ENCODE results near the gene TNPO2. TPM values are rescaled to one million over a fixed set of nuclear protein-coding genes. Genes with fewer than 3 reads are reported as not detected.

TNPO2 gene
- total and polyA plus RNA-seq, 2 experiments from 2014 or later = 11.7 to 65.2 TPM

GRCh38 chr19:12749938-12750521 lies 26.3 kb upstream of the TNPO2 start:
- Histone ChIP-seq H3K36me3 (replicated peaks; ENCODE audit: insufficient read depth, low read depth) (no peaks in the 10 kb centered on the region), H3K79me2 (no peaks in the 10 kb centered on the region), H3K9me3 (ENCODE audit: low read depth) (no peaks in the 10 kb centered on the region), H3K4me2 (no peak overlapping the region), H4K20me1 (ENCODE audit: insufficient read depth, poor library complexity, severe bottlenecking) (no peaks in the 10 kb centered on the region), H3K27ac (no peak overlapping the region), H3K4me3 (no peak overlapping the region), H3K9me2 (replicated peaks; ENCODE audit: insufficient read depth) (no peaks in the 10 kb centered on the region), H2AFZ (no peak overlapping the region), H3K27me3 (peaks cover 25% of the 10 kb centered on the region), H3K4me1 (ENCODE audit: insufficient read depth) (no peaks in the 10 kb centered on the region)
- 55% methylated on average over 24 of the region's 24 CpGs for WGBS (ENCODE audit: low lambda C conversion rate, missing lambda C conversion rate)
- DNase-seq (ENCODE audit: low spot score) = no peak
- TF ChIP-seq EZH2phosphoT487 (IDR thresholded peaks at IDR 0.05; ENCODE audit: low read depth, severe bottlenecking, unreplicated experiment) = no peak
- TF ChIP-seq EZH2 (IDR thresholded peaks at IDR 0.05; ENCODE audit: borderline replicate concordance) = no peak
- no peak for TF ChIP-seq CTCF (IDR thresholded peaks at IDR 0.05; ENCODE audit: poor library complexity)

- Histone ChIP-seq H3K27me3 (peaks cover 25% of the 10 kb centered on the region), H3K4me3 (no peak overlapping the region), H3K36me3 (replicated peaks; ENCODE audit: insufficient read depth, low read depth) (no peaks in the 10 kb centered on the region), H3K4me2 (no peak overlapping the region), H4K20me1 (ENCODE audit: insufficient read depth, poor library complexity, severe bottlenecking) (no peaks in the 10 kb centered on the region), H2AFZ (no peak overlapping the region), H3K27ac (no peak overlapping the region), H3K4me1 (ENCODE audit: insufficient read depth) (no peaks in the 10 kb centered on the region), H3K9me2 (replicated peaks; ENCODE audit: insufficient read depth) (no peaks in the 10 kb centered on the region), H3K9me3 (ENCODE audit: low read depth) (no peaks in the 10 kb centered on the region), H3K79me2 (no peaks in the 10 kb centered on the region)
- no peak for DNase-seq (ENCODE audit: low spot score)
- WGBS (ENCODE audit: low lambda C conversion rate, missing lambda C conversion rate) = 75% methylated on average over 4 of the region's 6 CpGs
- TF ChIP-seq CTCF (IDR thresholded peaks at IDR 0.05; ENCODE audit: poor library complexity) (no peak), EZH2 (IDR thresholded peaks at IDR 0.05; ENCODE audit: borderline replicate concordance) (no peak), EZH2phosphoT487 (IDR thresholded peaks at IDR 0.05; ENCODE audit: low read depth, severe bottlenecking, unreplicated experiment) (no peak)
These were observed 24.8 kb upstream of the TNPO2 start for GRCh38 chr19:12748489-12748888.

GRCh38 chr19:12745166-12745897 lies 21.6 kb upstream of the TNPO2 start:
- Histone ChIP-seq H4K20me1 (ENCODE audit: insufficient read depth, poor library complexity, severe bottlenecking) (no peaks in the 10 kb centered on the region), H3K27me3 (peaks cover 3% of the 10 kb centered on the region), H3K79me2 (no peaks in the 10 kb centered on the region), H2AFZ (no peak overlapping the region), H3K4me2 (no peak overlapping the region), H3K27ac (no peak overlapping the region), H3K36me3 (replicated peaks; ENCODE audit: insufficient read depth, low read depth) (no peaks in the 10 kb centered on the region), H3K4me3 (no peak overlapping the region), H3K9me3 (ENCODE audit: low read depth) (no peaks in the 10 kb centered on the region), H3K4me1 (ENCODE audit: insufficient read depth) (no peaks in the 10 kb centered on the region), H3K9me2 (replicated peaks; ENCODE audit: insufficient read depth) (no peaks in the 10 kb centered on the region)
- 95% methylated on average over 17 of the region's 22 CpGs for WGBS (ENCODE audit: low lambda C conversion rate, missing lambda C conversion rate)
- DNase-seq (ENCODE audit: low spot score) = no peak
- no peak for TF ChIP-seq EZH2 (IDR thresholded peaks at IDR 0.05; ENCODE audit: borderline replicate concordance)
- TF ChIP-seq CTCF (IDR thresholded peaks at IDR 0.05; ENCODE audit: poor library complexity) = no peak
- no peak for TF ChIP-seq EZH2phosphoT487 (IDR thresholded peaks at IDR 0.05; ENCODE audit: low read depth, severe bottlenecking, unreplicated experiment)

All from hepatocyte (in vitro differentiated cells).